ENCODE results near the gene MRPS9.

The MRPS9 gene

GRCh38 chr2:105080461-105080860, 42.6 kb downstream of the MRPS9 start:
- no peak for DNase-seq (ENCODE audit: low read depth)

GRCh38 chr2:105081006-105081601, 43.2 kb downstream of the MRPS9 start:
- no peak for DNase-seq (ENCODE audit: low read depth)

- DNase-seq (ENCODE audit: low read depth), result no peak
Observed at GRCh38 chr2:105082107-105082506, 44.2 kb downstream of the MRPS9 start.

GRCh38 chr2:105085525-105085924, 47.7 kb downstream of the MRPS9 start:
- DNase-seq (ENCODE audit: low read depth), result no peak

GRCh38 chr2:105087273-105087672, 49.4 kb downstream of the MRPS9 start:
- DNase-seq (ENCODE audit: low read depth), result no peak

GRCh38 chr2:105090091-105090490, 52.2 kb downstream of the MRPS9 start:
- no peak for DNase-seq (ENCODE audit: low read depth)

- no peak for DNase-seq (ENCODE audit: low read depth)
Observed at GRCh38 chr2:105092797-105093196, 54.9 kb downstream of the MRPS9 start.

- no peak for DNase-seq (ENCODE audit: low read depth)
Observed at GRCh38 chr2:105099153-105099552, 61.3 kb downstream of the MRPS9 start.

- DNase-seq (ENCODE audit: low read depth), result no peak
Observed at GRCh38 chr2:105100046-105100840, 62.4 kb downstream of the MRPS9 start.

- DNase-seq (ENCODE audit: low read depth), result no peak
Observed at GRCh38 chr2:105102001-105102400, 64.1 kb downstream of the MRPS9 start.

- DNase-seq (ENCODE audit: low read depth), result no peak
Observed at GRCh38 chr2:105102963-105103421, 65.1 kb downstream of the MRPS9 start.

GRCh38 chr2:105103481-105103880, 65.6 kb downstream of the MRPS9 start:
- DNase-seq (ENCODE audit: low read depth), result no peak

GRCh38 chr2:105104208-105104731, 66.4 kb downstream of the MRPS9 start:
- DNase-seq (ENCODE audit: low read depth), result no peak

GRCh38 chr2:105110295-105110829, 72.5 kb downstream of the MRPS9 start:
- DNase-seq (ENCODE audit: low read depth), result no peak

GRCh38 chr2:105111365-105112150, 73.7 kb downstream of the MRPS9 start:
- no peak for DNase-seq (ENCODE audit: low read depth)

- DNase-seq (ENCODE audit: low read depth), result no peak
Observed at GRCh38 chr2:105112345-105112744, 74.5 kb downstream of the MRPS9 start.

- no peak for DNase-seq (ENCODE audit: low read depth)
Observed at GRCh38 chr2:105113616-105114291, 75.9 kb downstream of the MRPS9 start.

- DNase-seq (ENCODE audit: low read depth), result no peak
Observed at GRCh38 chr2:105114551-105114950, 76.7 kb downstream of the MRPS9 start.

GRCh38 chr2:105116348-105116747, 78.5 kb downstream of the MRPS9 start:
- no peak for DNase-seq (ENCODE audit: low read depth)

GRCh38 chr2:105117565-105117964, 79.7 kb downstream of the MRPS9 start:
- DNase-seq (ENCODE audit: low read depth), result no peak

GRCh38 chr2:105118960-105119359, 81.1 kb downstream of the MRPS9 start:
- no peak for DNase-seq (ENCODE audit: low read depth)

- no peak for DNase-seq (ENCODE audit: low read depth)
Observed at GRCh38 chr2:105121434-105121833, 83.6 kb downstream of the MRPS9 start.

Measured in stimulated activated CD8-positive, alpha-beta memory T cell treated with anti-CD3 and anti-CD28 coated beads, Interleukin-4, amount 100 ng/mL, for 24 hours (primary cell).